ENCODE results near the gene BORCS5.

DNA sequence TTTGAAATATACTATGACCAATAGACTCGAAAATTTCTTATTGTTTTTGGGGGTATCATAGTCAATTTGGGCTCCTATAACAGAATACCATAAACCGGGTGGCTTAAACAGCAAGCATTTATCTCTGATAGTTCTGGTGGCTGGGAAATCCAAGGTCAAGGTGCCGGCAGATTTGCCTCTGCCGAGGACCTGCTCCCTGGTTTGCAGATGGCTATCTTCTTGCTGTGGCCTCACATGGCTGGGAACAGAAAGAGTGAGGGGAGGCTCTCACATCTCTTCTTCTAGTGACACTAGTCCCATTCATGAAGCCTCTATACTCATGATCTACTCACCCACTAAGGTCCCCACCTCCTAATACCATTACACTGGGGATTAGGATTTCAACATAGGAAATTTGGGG lies 70.7 kb downstream of the BORCS5 start:
- TF ChIP-seq POLR2AphosphoS5 (IDR thresholded peaks at IDR 0.05; ENCODE audit: borderline replicate concordance, low read depth, low read length) (no peak), EZH2 (IDR thresholded peaks at IDR 0.05) (no peak)

Data from SK-N-MC (cell line).